A673 (cell line): ENCODE results near the gene TMCC1. TPM values are rescaled to one million over a fixed set of nuclear protein-coding genes. Genes with fewer than 3 reads are reported as not detected.

Experiments
- BruUV-seq: library from RNA; stranded (reverse); fragments of 400-500 nt; replicated peaks from 2 replicates; lab custom pipeline; 2021; lab: Mats Ljungman, UMichigan
- CTCF ChIA-PET: fragments of 300-600 bp; sonication (Branson Sonifier 250); formaldehyde crosslinking; loops from one replicate; lab custom pipeline; 2022; ENCODE audit warnings: antibody characterized with exemption; lab: Charles Lee
- POLR2A ChIA-PET: fragments of 300-600 bp; sonication (Branson Sonifier 250); formaldehyde crosslinking; loops from one replicate; lab custom pipeline; 2022; ENCODE audit warnings: antibody characterized with exemption; ENCODE audit not compliant: low non-redundant PET; lab: Charles Lee
- DNase-seq: peaks from one replicate; pipeline ENCODE4 v3.0.0-alpha.2; 2015; ENCODE audit warnings: low spot score
- H3K27ac ChIP-seq: fragments of 200-600 bp; sonication (generic); 2 replicates; pipeline ENCODE4 v1.5.1; 2016; ENCODE audit warnings: mixed run types, low read depth, mild to moderate bottlenecking, mixed read lengths, antibody characterized with exemption, low read length; ENCODE audit not compliant: poor library complexity, severe bottlenecking
- H3K27me3 ChIP-seq: fragments of 200-600 bp; sonication (generic); replicated peaks from 2 replicates; pipeline ENCODE4 v1.6.1; 2017; ENCODE audit warnings: mixed run types, low read depth, mild to moderate bottlenecking, mixed read lengths, antibody characterized with exemption, low read length; ENCODE audit not compliant: insufficient read depth, poor library complexity
- H3K36me3 ChIP-seq: fragments of 200-600 bp; sonication (generic); 2 replicates; pipeline ENCODE4 v1.6.1; 2016; ENCODE audit warnings: mixed run types, mild to moderate bottlenecking, mixed read lengths, antibody characterized with exemption, low read length; ENCODE audit not compliant: insufficient read depth, poor library complexity, severe bottlenecking
- H3K4me1 ChIP-seq: fragments of 200-600 bp; sonication (generic); 2 replicates; pipeline ENCODE4 v1.6.1; 2017; ENCODE audit warnings: mixed run types, mild to moderate bottlenecking, mixed read lengths, antibody characterized with exemption, low read length; ENCODE audit not compliant: insufficient read depth, poor library complexity, severe bottlenecking
- H3K4me3 ChIP-seq: fragments of 200-600 bp; sonication (generic); 2 replicates; pipeline ENCODE4 v1.5.1; 2016; ENCODE audit warnings: low read depth, mixed run types, mild to moderate bottlenecking, mixed read lengths, low read length; ENCODE audit not compliant: poor library complexity, severe bottlenecking
- H3K9me3 ChIP-seq: fragments of 200-600 bp; sonication (generic); 2 replicates; pipeline ENCODE4 v1.6.1; 2016; ENCODE audit warnings: mixed run types, low read depth, mild to moderate bottlenecking, mixed read lengths, antibody characterized with exemption, low read length; ENCODE audit not compliant: poor library complexity, severe bottlenecking
- EZH2 ChIP-seq: fragments of 200-600 bp; sonication (generic); IDR thresholded peaks from 2 replicates; pipeline ENCODE4 v1.6.1; 2017; ENCODE audit warnings: borderline replicate concordance, low read depth, mild to moderate bottlenecking, mixed read lengths, antibody characterized with exemption, low read length; ENCODE audit not compliant: poor library complexity, severe bottlenecking
- intact Hi-C: fragments of 100-400 bp; cut with micrococcal nuclease; formaldehyde crosslinking; loops from one replicate; pipeline ENCODE4 v1.10.0; 2022; ENCODE audit not compliant: unreplicated experiment
- total RNA-seq: library from RNA; stranded (reverse); gene quantifications from 2 replicates; pipeline ENCODE4 v1.2.3, GENCODE V29; 2021
- TF ChIP-seq, protein P1 (sequence below): fragments of 300-800, 200-600 bp; sonication (generic); conservative IDR thresholded peaks from 2 replicates; pipeline ENCODE4 v1.5.1; 2017; ENCODE audit warnings: low read depth, mild to moderate bottlenecking, antibody characterized with exemption, low read length, moderate library complexity, mixed read lengths

The TMCC1 gene
- total RNA-seq, 1 experiment from 2014 or later = 29.4 TPM

GRCh38 chr3:129867506-129868124 is 25.9 kb downstream of the TMCC1 start:
- Histone ChIP-seq H3K27me3 (no peaks in the 10 kb centered on the region), H3K4me3 (no peak overlapping the region), H3K4me1 (peaks cover 16% of the 10 kb centered on the region), H3K36me3 (peaks cover 11% of the 10 kb centered on the region), H3K27ac (peak overlapping the region; percentile 45), H3K9me3 (no peaks in the 10 kb centered on the region)
- peak; percentile 11 for DNase-seq
- no TSS peak for BruUV-seq
- intact Hi-C loops = no loop called here
- TF ChIP-seq, protein P1, sequence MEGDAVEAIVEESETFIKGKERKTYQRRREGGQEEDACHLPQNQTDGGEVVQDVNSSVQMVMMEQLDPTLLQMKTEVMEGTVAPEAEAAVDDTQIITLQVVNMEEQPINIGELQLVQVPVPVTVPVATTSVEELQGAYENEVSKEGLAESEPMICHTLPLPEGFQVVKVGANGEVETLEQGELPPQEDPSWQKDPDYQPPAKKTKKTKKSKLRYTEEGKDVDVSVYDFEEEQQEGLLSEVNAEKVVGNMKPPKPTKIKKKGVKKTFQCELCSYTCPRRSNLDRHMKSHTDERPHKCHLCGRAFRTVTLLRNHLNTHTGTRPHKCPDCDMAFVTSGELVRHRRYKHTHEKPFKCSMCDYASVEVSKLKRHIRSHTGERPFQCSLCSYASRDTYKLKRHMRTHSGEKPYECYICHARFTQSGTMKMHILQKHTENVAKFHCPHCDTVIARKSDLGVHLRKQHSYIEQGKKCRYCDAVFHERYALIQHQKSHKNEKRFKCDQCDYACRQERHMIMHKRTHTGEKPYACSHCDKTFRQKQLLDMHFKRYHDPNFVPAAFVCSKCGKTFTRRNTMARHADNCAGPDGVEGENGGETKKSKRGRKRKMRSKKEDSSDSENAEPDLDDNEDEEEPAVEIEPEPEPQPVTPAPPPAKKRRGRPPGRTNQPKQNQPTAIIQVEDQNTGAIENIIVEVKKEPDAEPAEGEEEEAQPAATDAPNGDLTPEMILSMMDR = no peak
- TF ChIP-seq EZH2 = no peak
- ChIA-PET CTCF (no interaction called here), POLR2A (no interaction called here)

DNA sequence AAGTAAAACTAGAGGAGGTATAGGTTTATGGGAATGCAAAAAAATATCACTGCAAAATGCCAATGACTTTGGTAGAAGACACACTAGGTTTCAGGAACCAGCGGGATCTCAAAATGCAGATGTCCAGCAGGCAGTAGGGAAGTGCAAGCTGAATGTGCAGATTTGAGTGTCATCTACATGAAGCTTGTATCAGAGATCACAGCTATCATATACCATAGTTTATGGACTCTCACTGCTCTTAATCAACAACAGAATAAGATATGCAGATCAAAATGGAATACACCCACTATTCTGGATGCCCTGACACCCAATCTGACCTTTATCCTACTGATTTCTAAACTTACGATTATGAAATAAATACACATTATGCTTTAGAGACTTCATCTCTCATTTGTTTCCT is 27.7 kb downstream of the TMCC1 start:
- ChIA-PET CTCF (no interaction called here), POLR2A (no interaction called here)
- H3K27me3 ChIP-seq = no peaks in the 10 kb centered on the region
- peaks cover 6% of the 10 kb centered on the region for H3K36me3 ChIP-seq
- TF ChIP-seq EZH2 = no peak
- TF ChIP-seq, protein P1 = no peak
- intact Hi-C loops = no loop called here
- DNase-seq = no peak
- H3K4me3 ChIP-seq = no peak overlapping the region
- BruUV-seq = no TSS peak
- H3K27ac ChIP-seq = peak overlapping the region; percentile 5
- H3K9me3 ChIP-seq = no peaks in the 10 kb centered on the region
- H3K4me1 ChIP-seq = peaks cover 16% of the 10 kb centered on the region

GRCh38 chr3:129864519-129864918 is 29.0 kb downstream of the TMCC1 start:
- intact Hi-C loops = no loop called here
- CTCF ChIA-PET = no interaction called here
- no peak overlapping the region for H3K4me3 ChIP-seq
- peaks cover 6% of the 10 kb centered on the region for H3K36me3 ChIP-seq
- no peaks in the 10 kb centered on the region for H3K27me3 ChIP-seq
- peaks cover 16% of the 10 kb centered on the region for H3K4me1 ChIP-seq
- no peak for DNase-seq
- POLR2A ChIA-PET = no interaction called here
- H3K9me3 ChIP-seq = no peaks in the 10 kb centered on the region
- no peak overlapping the region for H3K27ac ChIP-seq
- no TSS peak for BruUV-seq
- TF ChIP-seq, protein P1 = no peak
